ENCODE results near the gene CCNL1. TPM values are rescaled to one million over a fixed set of nuclear protein-coding genes. Genes with fewer than 3 reads are reported as not detected.

Gene CCNL1
- total and polyA plus RNA-seq, 2 of the 4 experiments (the other 2 are of a cell fraction) = 60.9 to 83.3 TPM

GRCh38 chr3:157102098-157102497 lies 57.8 kb downstream of the CCNL1 start:
- 0 out of 2 replicates have a peak overlapping the region, but pooled peaks have one; percentile 10 for H2BK20ac ChIP-seq (ENCODE audit: low read depth, low read length)
- peak overlapping the region; percentile 47; the same call in 1 of the 2 replicates for H2BK120ac ChIP-seq (ENCODE audit: low read depth, low read length)
- no peaks in the 10 kb centered on the region for H3K27me3 ChIP-seq (ENCODE audit: control insufficient read depth, insufficient read depth, low read length)
- intact Hi-C loops (cut with micrococcal nuclease) (no loop called here), in situ Hi-C loops (cut with MboI; ENCODE audit: low sequenced_read_pairs) (no loop called here), dilution Hi-C loops (cut with HindIII; ENCODE audit: low sequenced_read_pairs, unreplicated experiment) (no loop called here)
- no peak overlapping the region; the same call in 1 of the 2 replicates for H4K5ac ChIP-seq (ENCODE audit: low read depth, low read length)
- H3K9ac ChIP-seq (ENCODE audit: low read depth, low read length) = no peak overlapping the region
- H3K56ac ChIP-seq (ENCODE audit: extremely low read depth, insufficient read depth, low read length) = no peak overlapping the region
- peaks cover 5% of the 10 kb centered on the region for H3K9me1 ChIP-seq (ENCODE audit: insufficient read depth, low read length)
- no peak overlapping the region for H3K14ac ChIP-seq (replicated peaks; ENCODE audit: low read depth, low read length)
- H2AK9ac ChIP-seq (replicated peaks; ENCODE audit: low read depth, low read length, poor library complexity) = no peak overlapping the region
- H3K4ac ChIP-seq (ENCODE audit: low read depth, low read length) = peak overlapping the region; percentile 19; the same call in 1 of the 2 replicates
- no peak overlapping the region for H4K91ac ChIP-seq (ENCODE audit: insufficient read depth, low read depth, low read length)
- H3K4me2 ChIP-seq (ENCODE audit: low read depth, low read length) = no peak overlapping the region
- no peaks in the 10 kb centered on the region for H3K36me3 ChIP-seq (ENCODE audit: control insufficient read depth, insufficient read depth, low read length)
- H2AFZ ChIP-seq (replicated peaks; ENCODE audit: low read length, poor library complexity) = peak overlapping the region; percentile 17
- peaks cover 25% of the 10 kb centered on the region for H3K4me1 ChIP-seq (ENCODE audit: control insufficient read depth, insufficient read depth, low read length)
- no peak overlapping the region for H3K23ac ChIP-seq (ENCODE audit: low read depth, low read length)
- BruUV-seq (replicated peaks) = no TSS peak
- TF ChIP-seq BHLHE40 (IDR thresholded peaks at IDR 0.05; ENCODE audit: low read depth, low read length) = no peak
- H2AK5ac ChIP-seq (ENCODE audit: low read depth, low read length) = peak overlapping the region; percentile 11; the same call in 1 of the 2 replicates
- H4K20me1 ChIP-seq (ENCODE audit: insufficient read depth, low read length) = 0 out of 2 replicates have a peak, but pooled peaks cover 3% of the 10 kb centered on the region
- no peak overlapping the region for H4K8ac ChIP-seq (ENCODE audit: low read depth in 2 of 2, low read length in 2 of 2)
- peak overlapping the region; percentile 0; the same call in 1 of the 2 replicates for H3K18ac ChIP-seq (ENCODE audit: low read depth, low read length)
- ChIA-PET POLR2A (ENCODE audit: unreplicated experiment) (no interaction called here), CTCF (no interaction called here)
- ATAC-seq (ENCODE audit: low read depth) (no peak), DNase-seq (no peak)
- H3K4me3 ChIP-seq (ENCODE audit: insufficient read depth, low read depth, low read length) = no peak overlapping the region
- H2BK15ac ChIP-seq (ENCODE audit: low read depth, low read length) = no peak overlapping the region
- no peak overlapping the region for H2BK5ac ChIP-seq (ENCODE audit: low read depth, low read length, poor library complexity, severe bottlenecking)
- no CpG with 5 or more reads among the region's 3 CpGs for WGBS, 2 experiments (ENCODE audit: extremely low coverage in 2 of 2, insufficient read length in 1 of 2)
- H3K27ac ChIP-seq (ENCODE audit: insufficient read depth, low read length) = no peak overlapping the region
- no peaks in the 10 kb centered on the region for H3K79me1 ChIP-seq (ENCODE audit: low read depth in 1 of 2, low read length in 2 of 2)
- H3K9me3 ChIP-seq (ENCODE audit: control insufficient read depth, insufficient read depth, low read length) = no peaks in the 10 kb centered on the region

All from IMR-90 (cell line).